ENCODE data around the gene PROSER2. TPM values are rescaled to one million over a fixed set of nuclear protein-coding genes. Genes with fewer than 3 reads are reported as not detected.

PROSER2 gene
- polyA plus RNA-seq, 3 donors = 1.2 to 2.2 (median 2.0) TPM

DNA sequence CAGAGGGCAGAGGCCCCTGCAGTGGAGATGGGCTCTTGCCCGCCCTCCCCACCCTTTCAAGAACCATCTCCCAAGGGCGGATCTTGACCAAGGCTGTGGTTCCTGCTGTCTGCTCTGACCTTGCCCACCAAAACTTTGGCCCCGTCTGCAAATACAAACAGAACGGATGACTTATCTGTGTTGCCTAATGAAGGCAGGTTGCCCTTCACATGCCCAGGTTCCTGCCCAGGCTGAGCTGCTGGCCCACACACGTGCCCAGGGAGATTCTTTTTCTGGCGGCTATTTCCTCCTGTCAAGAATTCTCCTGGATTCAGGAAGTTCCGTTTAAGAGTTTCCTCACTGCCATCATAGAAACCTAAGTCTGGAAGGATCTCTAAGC lies 78.3 kb downstream of the PROSER2 start:
- Mint-ChIP-seq H3K4me3 (peak overlapping the region in 1 of 2 donors; percentile 34), H3K4me1 (peaks cover 6% of the 10 kb centered on the region), H3K27ac (no peak overlapping the region), H3K9me3 (no peaks in the 10 kb centered on the region), H3K36me3 (no peaks in the 10 kb centered on the region), H3K27me3 (ENCODE audit: low read depth in 3 of 3) (peaks cover 0 to 3% (median 2%) of the 10 kb centered on the region in 3 donors)
- Histone ChIP-seq H2AFZ (ENCODE audit: insufficient read depth, low read depth, low read length, poor library complexity, severe bottlenecking) (no peak overlapping the region), H3K79me2 (ENCODE audit: insufficient read depth, low read length) (no peaks in the 10 kb centered on the region), H3K27ac (ENCODE audit: low read depth in 1 of 2, low read length in 2 of 2) (no peak overlapping the region), H3K4me2 (replicated peaks; ENCODE audit: extremely low read depth, low read length, poor library complexity, severe bottlenecking) (peak overlapping the region; percentile 20), H3K36me3 (replicated peaks in 1 of 2; ENCODE audit: control insufficient read depth in 1 of 2, insufficient read depth in 2 of 2, low read length in 2 of 2) (no peaks in the 10 kb centered on the region), H3K27me3 (ENCODE audit: control insufficient read depth in 2 of 2, insufficient read depth in 2 of 2, low read length in 2 of 2) (no peaks in the 10 kb centered on the region), H3K9ac (ENCODE audit: insufficient read depth, low read length, poor library complexity, severe bottlenecking) (no peak overlapping the region), H3K4me3 (replicated peaks in 1 of 3; ENCODE audit: low read depth in 2 of 3, low read length in 3 of 3) (no peak overlapping the region), H3K4me1 (ENCODE audit: control insufficient read depth in 1 of 2, insufficient read depth in 2 of 2, low read length in 2 of 2) (peaks cover 0 to 5% of the 10 kb centered on the region in 2 donors), H4K20me1 (ENCODE audit: insufficient read depth, low read length) (no peaks in the 10 kb centered on the region), H3K9me3 (replicated peaks in 1 of 2; ENCODE audit: control insufficient read depth in 1 of 2, insufficient read depth in 1 of 2, low read length in 2 of 2) (no peaks in the 10 kb centered on the region)
- TF ChIP-seq CTCF (IDR thresholded peaks at IDR 0.05) = no peak
- no peak for DNase-seq
- intact Hi-C loops (cut with micrococcal nuclease) = no loop called here
- 28% methylated on average over 7 of the region's 7 CpGs for WGBS (ENCODE audit: insufficient coverage)

DNA sequence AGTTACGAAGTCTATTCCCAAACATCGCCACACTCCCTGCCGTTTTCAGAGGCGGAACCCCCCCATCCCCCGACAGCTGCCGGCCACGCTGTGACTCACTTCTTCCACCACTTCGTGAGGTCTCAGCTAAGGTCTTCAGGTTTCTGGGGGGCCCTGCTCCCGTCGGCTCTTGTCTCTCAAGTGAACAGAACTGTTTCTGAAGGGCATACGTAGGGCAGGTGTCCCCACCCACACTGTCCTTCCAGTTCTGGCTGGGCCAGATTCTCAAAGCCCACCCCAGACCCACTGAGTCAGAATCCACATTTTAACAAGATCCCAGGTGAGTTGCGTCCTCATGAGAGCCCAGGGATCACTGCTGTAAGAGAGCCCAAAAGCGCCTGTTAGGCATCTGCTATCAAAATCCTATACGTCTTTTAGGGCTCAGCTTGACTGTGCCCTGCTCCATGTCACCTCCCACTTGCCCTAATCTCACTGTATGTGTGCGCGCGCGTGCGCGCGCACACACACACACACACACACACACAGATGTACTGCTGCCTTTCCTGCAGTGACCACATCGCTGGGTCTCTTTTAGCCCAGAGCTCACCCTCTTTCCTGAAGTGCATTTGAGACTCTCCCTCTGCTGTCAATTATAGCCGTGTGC lies 78.8 kb downstream of the PROSER2 start:
- Mint-ChIP-seq H3K4me1 (peaks cover 6% of the 10 kb centered on the region), H3K36me3 (no peaks in the 10 kb centered on the region), H3K27ac (no peak overlapping the region), H3K9me3 (no peaks in the 10 kb centered on the region), H3K4me3 (peak overlapping the region; percentile 32 to 34), H3K27me3 (ENCODE audit: low read depth in 3 of 3) (peaks cover 0 to 5% (median 2%) of the 10 kb centered on the region in 3 donors)
- 56% methylated on average over 23 of the region's 23 CpGs for WGBS (ENCODE audit: insufficient coverage)
- no peak overlapping the region for H3K9ac ChIP-seq (ENCODE audit: insufficient read depth, low read length, poor library complexity, severe bottlenecking)
- no peak overlapping the region for H3K27ac ChIP-seq (ENCODE audit: low read depth in 1 of 2, low read length in 2 of 2)
- no peak overlapping the region for H2AFZ ChIP-seq (ENCODE audit: insufficient read depth, low read depth, low read length, poor library complexity, severe bottlenecking)
- no peak for DNase-seq
- peak overlapping the region; percentile 20 for H3K4me2 ChIP-seq (replicated peaks; ENCODE audit: extremely low read depth, low read length, poor library complexity, severe bottlenecking)
- H4K20me1 ChIP-seq (ENCODE audit: insufficient read depth, low read length) = no peaks in the 10 kb centered on the region
- H3K36me3 ChIP-seq (replicated peaks in 1 of 2; ENCODE audit: control insufficient read depth in 1 of 2, insufficient read depth in 2 of 2, low read length in 2 of 2) = no peaks in the 10 kb centered on the region
- intact Hi-C loops (cut with micrococcal nuclease) = no loop called here
- TF ChIP-seq CTCF (IDR thresholded peaks at IDR 0.05) = no peak
- H3K4me3 ChIP-seq (replicated peaks in 1 of 3; ENCODE audit: low read depth in 2 of 3, low read length in 3 of 3) = no peak overlapping the region
- H3K27me3 ChIP-seq (ENCODE audit: control insufficient read depth in 2 of 2, insufficient read depth in 2 of 2, low read length in 2 of 2) = no peaks in the 10 kb centered on the region
- H3K79me2 ChIP-seq (ENCODE audit: insufficient read depth, low read length) = no peaks in the 10 kb centered on the region
- no peaks in the 10 kb centered on the region for H3K9me3 ChIP-seq (replicated peaks in 1 of 2; ENCODE audit: control insufficient read depth in 1 of 2, insufficient read depth in 1 of 2, low read length in 2 of 2)
- H3K4me1 ChIP-seq (ENCODE audit: control insufficient read depth in 1 of 2, insufficient read depth in 2 of 2, low read length in 2 of 2) = peaks cover 0 to 5% of the 10 kb centered on the region in 2 donors

All from CD14-positive monocyte (primary cell).